H1 (cell line): ENCODE results near the gene SUSD6. TPM values are rescaled to one million over a fixed set of nuclear protein-coding genes. Genes with fewer than 3 reads are reported as not detected.

Experiments used
- CTCF ChIA-PET: fragments of 300-600 bp; sonication (Branson Sonifier 250); formaldehyde crosslinking; loops from one replicate; lab custom pipeline; 2021; ENCODE audit not compliant: partially characterized antibody; lab: Charles Lee
- POLR2A ChIA-PET: fragments of 300-600 bp; sonication (Branson Sonifier 250); formaldehyde crosslinking; loops from one replicate; lab custom pipeline; 2021; ENCODE audit warnings: inconsistent platforms; ENCODE audit not compliant: partially characterized antibody; lab: Charles Lee
- DNase-seq, 2 experiments: peaks; one replicate each; pipeline versions ENCODE4 v3.0.0 to v3.0.0-alpha.2; 2010 to 2022; ENCODE audit warnings: low spot score in 2 of 2, low read depth in 1 of 2, mixed read lengths in 1 of 2
- FAIRE-seq: peaks from 2 replicates; lab custom pipeline; 2011; peaks lifted over from hg19 to GRCh38; lab: Jason Lieb, UNC
- H2AFZ ChIP-seq: 2 replicates; pipeline ENCODE4 v1.8.1; 2012; ENCODE audit warnings: low read length, inconsistent platforms
- H2AK5ac ChIP-seq: 2 replicates; pipeline ENCODE4 v1.6.1; 2013; ENCODE audit warnings: low read depth, low read length
- H2BK120ac ChIP-seq: replicated peaks from 2 replicates; pipeline ENCODE3; 2013; ENCODE audit warnings: low read depth, low read length, inconsistent platforms
- H2BK12ac ChIP-seq: 2 replicates; pipeline ENCODE4 v1.6.1; 2013; ENCODE audit warnings: low read depth, low read length
- H2BK15ac ChIP-seq: 2 replicates; pipeline ENCODE4 v1.6.1; 2013; ENCODE audit warnings: low read length
- H2BK20ac ChIP-seq: 2 replicates; pipeline ENCODE4 v1.6.1; 2013; ENCODE audit warnings: low read length
- H2BK5ac ChIP-seq: 2 replicates; pipeline ENCODE4 v1.6.1; 2013; ENCODE audit warnings: low read depth, low read length
- H3K14ac ChIP-seq: 2 replicates; pipeline ENCODE4 v1.6.1; 2013; ENCODE audit warnings: inconsistent platforms; ENCODE audit not compliant: insufficient read length
- H3K18ac ChIP-seq: 2 replicates; pipeline ENCODE4 v1.6.1; 2013; ENCODE audit warnings: low read length; ENCODE audit errors: extremely low read depth
- H3K23ac ChIP-seq: 2 replicates; pipeline ENCODE4 v1.6.1; 2013; ENCODE audit warnings: inconsistent platforms; ENCODE audit not compliant: insufficient read length
- H3K23me2 ChIP-seq: 2 replicates; pipeline ENCODE4 v1.6.1; 2013; ENCODE audit warnings: low read depth, low read length
- H3K27ac ChIP-seq: 2 replicates; pipeline ENCODE4 v1.6.1; 2011; ENCODE audit warnings: low read depth, low read length, inconsistent platforms
- H3K27me3 ChIP-seq, 4 experiments: replicated peaks in 1 of 4; 1 replicate in 1 of 4; 2 replicates in 3 of 4; pipeline versions ENCODE4 v1.6.1 to v1.8.1; 2011 to 2013; ENCODE audit warnings: low read length in 3 of 4, mild to moderate bottlenecking in 3 of 4, inconsistent platforms in 2 of 4, mixed read lengths in 2 of 4, moderate library complexity in 1 of 4; ENCODE audit not compliant: control insufficient read depth in 3 of 4, insufficient read depth in 3 of 4; ENCODE audit errors: extremely low read depth in 1 of 4
- H3K36me3 ChIP-seq, 4 experiments: 2 replicates each; pipeline versions ENCODE4 v1.6.1 to v1.8.1; 2011 to 2013; ENCODE audit warnings: mild to moderate bottlenecking in 4 of 4, low read length in 3 of 4, moderate library complexity in 2 of 4, control low read depth in 1 of 4, inconsistent platforms in 1 of 4; ENCODE audit not compliant: insufficient read depth in 4 of 4, control insufficient read depth in 2 of 4
- H3K4ac ChIP-seq: replicated peaks from 2 replicates; pipeline ENCODE3; 2013; ENCODE audit warnings: low read length, low read depth, mixed read lengths, inconsistent platforms; ENCODE audit not compliant: insufficient read length
- H3K4me1 ChIP-seq, 4 experiments: replicated peaks in 1 of 4; 1 replicate in 1 of 4; 2 replicates in 3 of 4; pipeline versions ENCODE4 v1.6.1 to v1.8.1; 2011 to 2013; ENCODE audit warnings: low read length in 3 of 4, inconsistent platforms in 2 of 4, mixed read lengths in 1 of 4; ENCODE audit not compliant: insufficient read depth in 4 of 4, control insufficient read depth in 3 of 4
- H3K4me2 ChIP-seq, 2 experiments: 2 replicates each; pipeline versions ENCODE4 v1.6.1 to v1.8.1; 2011 to 2013; ENCODE audit warnings: low read depth in 2 of 2, low read length in 2 of 2, control low read depth in 1 of 2, inconsistent platforms in 1 of 2, mild to moderate bottlenecking in 1 of 2; ENCODE audit not compliant: insufficient read depth in 1 of 2
- H3K4me3 ChIP-seq, 4 experiments: fragments of 200-600, 300-600 bp in 1 of 4; sonication (generic), shearing (Covaris generic), sonication (Bioruptor Twin) in 1 of 4; 2 replicates each; pipeline versions ENCODE4 v1.5.1 to v1.8.1; 2011 to 2016; ENCODE audit warnings: low read length in 4 of 4, low read depth in 3 of 4, control low read depth in 2 of 4, inconsistent platforms in 2 of 4, mild to moderate bottlenecking in 2 of 4, mixed read lengths in 1 of 4, moderate library complexity in 1 of 4; ENCODE audit not compliant: insufficient read depth in 2 of 4; ENCODE audit errors: extremely low read depth in 1 of 4
- H3K56ac ChIP-seq: replicated peaks from 2 replicates; pipeline ENCODE3; 2013; ENCODE audit warnings: low read depth, mild to moderate bottlenecking, mixed read lengths, low read length, inconsistent platforms; ENCODE audit not compliant: insufficient read length
- H3K79me1 ChIP-seq: 2 replicates; pipeline ENCODE4 v1.6.1; 2013; ENCODE audit warnings: low read depth, low read length, control low read depth
- H3K79me2 ChIP-seq, 2 experiments: 2 replicates each; pipeline versions ENCODE4 v1.6.1 to v1.8.1; 2012 to 2013; ENCODE audit warnings: low read length in 2 of 2, mild to moderate bottlenecking in 2 of 2, inconsistent platforms in 1 of 2; ENCODE audit not compliant: insufficient read depth in 2 of 2, control insufficient read depth in 1 of 2
- H3K9ac ChIP-seq, 4 experiments: replicated peaks in 1 of 4; 1 replicate in 1 of 4; 2 replicates in 3 of 4; pipeline versions ENCODE4 v1.6.1 to v1.8.1; 2011 to 2013; ENCODE audit warnings: low read depth in 3 of 4, low read length in 3 of 4, control low read depth in 2 of 4, mild to moderate bottlenecking in 2 of 4, moderate library complexity in 2 of 4, inconsistent platforms in 1 of 4; ENCODE audit errors: extremely low read depth in 1 of 4
- H3K9me3 ChIP-seq, 2 experiments: 2 replicates each; pipeline versions ENCODE4 v1.6.1 to v1.8.1; 2012 to 2013; ENCODE audit warnings: mild to moderate bottlenecking in 2 of 2, moderate library complexity in 2 of 2, control low read depth in 1 of 2, inconsistent platforms in 1 of 2, low read depth in 1 of 2, low read length in 1 of 2, mixed read lengths in 1 of 2; ENCODE audit not compliant: insufficient read depth in 2 of 2
- H4K20me1 ChIP-seq, 2 experiments: replicated peaks in 1 of 2; 2 replicates each; pipeline versions ENCODE3 to v1.8.1; 2011 to 2013; ENCODE audit warnings: inconsistent platforms in 2 of 2, low read length in 2 of 2, mild to moderate bottlenecking in 1 of 2; ENCODE audit not compliant: insufficient read depth in 2 of 2, control insufficient read depth in 1 of 2
- H4K5ac ChIP-seq: 2 replicates; pipeline ENCODE4 v1.6.1; 2013; ENCODE audit warnings: low read length, low read depth, mixed read lengths, inconsistent platforms; ENCODE audit not compliant: insufficient read length
- H4K8ac ChIP-seq: 2 replicates; pipeline ENCODE4 v1.8.0; 2013; ENCODE audit warnings: mild to moderate bottlenecking, moderate library complexity, low read length, inconsistent platforms; ENCODE audit not compliant: insufficient read depth; ENCODE audit errors: extremely low read depth
- H4K91ac ChIP-seq: replicated peaks from 2 replicates; pipeline ENCODE3; 2013; ENCODE audit warnings: low read length, mixed read lengths, inconsistent platforms; ENCODE audit not compliant: insufficient read length
- CTBP2 ChIP-seq: IDR thresholded peaks from 2 replicates; pipeline ENCODE4 v1.7.0; 2011; ENCODE audit warnings: borderline replicate concordance, mild to moderate bottlenecking, moderate library complexity, mixed read lengths, low read length; ENCODE audit not compliant: insufficient read depth, insufficient read length
- KDM4A ChIP-seq: IDR thresholded peaks from one replicate; pipeline ENCODE4 v1.7.1; 2012; ENCODE audit warnings: low read depth, mild to moderate bottlenecking, moderate library complexity, low read length, inconsistent platforms; ENCODE audit not compliant: severe bottlenecking
- KDM5A ChIP-seq: fragments of 200-600 bp; IDR thresholded peaks from 2 replicates; pipeline ENCODE4 v1.7.1; 2012; ENCODE audit warnings: mild to moderate bottlenecking, low read length, inconsistent platforms, mixed read lengths
- NANOG ChIP-seq: IDR thresholded peaks from 2 replicates; pipeline ENCODE4 v1.6.1; 2011; ENCODE audit warnings: low read length, low read depth, mild to moderate bottlenecking, inconsistent platforms; ENCODE audit not compliant: insufficient read depth, poor library complexity, severe bottlenecking
- SAP30 ChIP-seq: fragments of 300-600 bp; sonication (generic); IDR thresholded peaks from 2 replicates; pipeline ENCODE4 v1.7.1; 2012; ENCODE audit warnings: low read length, moderate library complexity, mild to moderate bottlenecking, inconsistent platforms; ENCODE audit not compliant: insufficient read depth, insufficient replicate concordance
- WGBS, 2 experiments: shearing (Covaris generic) in 1 of 2; methylation state at CpG; one replicate each; pipeline versions ENCODE4 v1.1.6 to v1.1.7; 2013 to 2015; ENCODE audit warnings: low lambda C conversion rate in 2 of 2, mixed read lengths in 2 of 2, inconsistent platforms in 1 of 2, low coverage in 1 of 2, missing lambda C conversion rate in 1 of 2; ENCODE audit not compliant: insufficient replicate concordance in 2 of 2, insufficient coverage in 1 of 2, insufficient read length in 1 of 2; ENCODE audit errors: extremely low coverage in 1 of 2, missing lambda C conversion rate in 1 of 2; 5-methylcytosine and 5-hydroxymethylcytosine counted together
- polyA plus RNA-seq, 7 experiments: library from polyadenylated mRNA; depleted of rRNA in 3 of 7; stranded (reverse) in 5 of 7; unstranded in 2 of 7; fragments of >200 nt in 5 of 7; fragments of 200-250 nt in 2 of 7; gene quantifications; 1 replicate in 5 of 7; 2 replicates in 1 of 7; 4 replicates in 1 of 7; pipeline versions ENCODE4 v1.2.1 to v1.2.3, GENCODE V29; 2011 to 2013; ENCODE audit warnings: missing spikeins in 2 of 7, mixed read lengths in 2 of 7
- total RNA-seq: library from RNA; stranded (reverse); fragmentation: NEBNext Ultra II Directional; extraction: Animal tissue kit (Norgen Biotek cat#: 25700); gene quantifications from 2 replicates; pipeline ENCODE4 v1.2.1, GENCODE V29; 2021

The SUSD6 gene
- total and polyA plus RNA-seq, 2 of the 8 experiments (the other 6 are each of a cell fraction or from before 2014, with no cell fraction given), result 3.0 to 3.8 TPM

- no peak overlapping the region for H2BK15ac ChIP-seq
- no peaks in the 10 kb centered on the region for H3K79me2 ChIP-seq
- no peak overlapping the region for H2AK5ac ChIP-seq
- peaks cover 0 to 23% of the 10 kb centered on the region in 2 experiments; a peak in 2 of 4 replicates for H3K9me3 ChIP-seq
- H3K27ac ChIP-seq, result no peak overlapping the region
- H4K8ac ChIP-seq, result no peak overlapping the region
- 88% methylated on average over 2 of the region's 2 CpGs; no CpG with 5 or more reads in 1 of the 2 experiments for WGBS, 2 experiments
- CTCF ChIA-PET, result interaction anchor here (0.7 to 6.5 kb wide), 8 partner anchors 10 to 163 kb away, joined by 3 to 96 read pairs (median 8); no protein-coding TSS in a partner anchor
- no peak overlapping the region for H2AFZ ChIP-seq
- DNase-seq, result no peak
- no peak overlapping the region for H3K4me3 ChIP-seq
- no peak overlapping the region for H3K18ac ChIP-seq
- H3K79me1 ChIP-seq, result no peaks in the 10 kb centered on the region
- FAIRE-seq, result no peak
- no peak overlapping the region for H4K5ac ChIP-seq
- H3K23me2 ChIP-seq, result peaks cover 10% of the 10 kb centered on the region; the same call in 1 of the 2 replicates
- H3K4ac ChIP-seq, result no peak overlapping the region
- H4K20me1 ChIP-seq, result no peaks in the 10 kb centered on the region
- H3K14ac ChIP-seq, result no peak overlapping the region
- H3K4me1 ChIP-seq, result peaks cover 0 to 9% (median 7%) of the 10 kb centered on the region in 4 experiments; a peak in 4 of 7 replicates
- POLR2A ChIA-PET, result no interaction called here
- no peak overlapping the region for H3K56ac ChIP-seq
- no peak overlapping the region for H3K23ac ChIP-seq
- H3K36me3 ChIP-seq, result peaks cover 0 to 26% (median 4%) of the 10 kb centered on the region in 4 experiments; a peak in 3 of 8 replicates
- H2BK12ac ChIP-seq, result no peak overlapping the region
- no peak overlapping the region for H2BK5ac ChIP-seq
- no peak overlapping the region for H3K4me2 ChIP-seq
- no peak overlapping the region for H2BK20ac ChIP-seq
- no peak for TF ChIP-seq KDM5A
- no peak for TF ChIP-seq SAP30
- TF ChIP-seq NANOG, result no peak
- TF ChIP-seq KDM4A, result no peak
- no peak for TF ChIP-seq CTBP2
- no peak overlapping the region for H4K91ac ChIP-seq
- H2BK120ac ChIP-seq, result no peak overlapping the region
- peaks cover 24 to 48% (median 40%) of the 10 kb centered on the region in 4 experiments for H3K27me3 ChIP-seq
- no peak overlapping the region for H3K9ac ChIP-seq
Measured at GRCh38 chr14:69569859-69570258, 41.5 kb upstream of the SUSD6 start.
